GM12873 (cell line): Measurements from ENCODE around the gene SPAG6.

ENCODE experiments used
- TF ChIP-seq, protein P1 (sequence below): IDR thresholded peaks from 2 replicates; pipeline ENCODE4 v1.5.1; 2012; ENCODE audit warnings: low read depth, mild to moderate bottlenecking, moderate library complexity, low read length, control low read depth; ENCODE audit not compliant: insufficient read depth; ENCODE audit errors: missing control alignments

Gene SPAG6

DNA sequence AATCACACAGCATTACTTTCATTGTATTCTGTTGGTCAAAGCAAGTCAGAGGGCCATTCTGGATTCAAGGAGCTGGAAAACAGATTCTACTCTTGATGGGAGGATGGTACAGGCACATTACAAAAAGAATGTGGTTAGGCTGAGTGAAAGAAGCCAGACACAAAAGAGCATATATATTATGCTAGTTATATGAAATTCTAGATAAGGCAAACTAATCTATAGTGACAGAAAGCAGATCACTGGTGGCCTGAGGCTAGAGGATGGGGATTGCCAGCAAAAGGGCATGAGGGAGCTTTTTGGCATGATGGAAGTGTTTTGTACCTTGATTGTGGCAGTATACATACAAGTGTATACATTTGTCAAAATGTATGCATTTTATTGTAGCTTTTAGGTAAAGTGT is 96.8 kb downstream of the SPAG6 start:
- TF ChIP-seq, protein P1, sequence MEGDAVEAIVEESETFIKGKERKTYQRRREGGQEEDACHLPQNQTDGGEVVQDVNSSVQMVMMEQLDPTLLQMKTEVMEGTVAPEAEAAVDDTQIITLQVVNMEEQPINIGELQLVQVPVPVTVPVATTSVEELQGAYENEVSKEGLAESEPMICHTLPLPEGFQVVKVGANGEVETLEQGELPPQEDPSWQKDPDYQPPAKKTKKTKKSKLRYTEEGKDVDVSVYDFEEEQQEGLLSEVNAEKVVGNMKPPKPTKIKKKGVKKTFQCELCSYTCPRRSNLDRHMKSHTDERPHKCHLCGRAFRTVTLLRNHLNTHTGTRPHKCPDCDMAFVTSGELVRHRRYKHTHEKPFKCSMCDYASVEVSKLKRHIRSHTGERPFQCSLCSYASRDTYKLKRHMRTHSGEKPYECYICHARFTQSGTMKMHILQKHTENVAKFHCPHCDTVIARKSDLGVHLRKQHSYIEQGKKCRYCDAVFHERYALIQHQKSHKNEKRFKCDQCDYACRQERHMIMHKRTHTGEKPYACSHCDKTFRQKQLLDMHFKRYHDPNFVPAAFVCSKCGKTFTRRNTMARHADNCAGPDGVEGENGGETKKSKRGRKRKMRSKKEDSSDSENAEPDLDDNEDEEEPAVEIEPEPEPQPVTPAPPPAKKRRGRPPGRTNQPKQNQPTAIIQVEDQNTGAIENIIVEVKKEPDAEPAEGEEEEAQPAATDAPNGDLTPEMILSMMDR: no peak

DNA sequence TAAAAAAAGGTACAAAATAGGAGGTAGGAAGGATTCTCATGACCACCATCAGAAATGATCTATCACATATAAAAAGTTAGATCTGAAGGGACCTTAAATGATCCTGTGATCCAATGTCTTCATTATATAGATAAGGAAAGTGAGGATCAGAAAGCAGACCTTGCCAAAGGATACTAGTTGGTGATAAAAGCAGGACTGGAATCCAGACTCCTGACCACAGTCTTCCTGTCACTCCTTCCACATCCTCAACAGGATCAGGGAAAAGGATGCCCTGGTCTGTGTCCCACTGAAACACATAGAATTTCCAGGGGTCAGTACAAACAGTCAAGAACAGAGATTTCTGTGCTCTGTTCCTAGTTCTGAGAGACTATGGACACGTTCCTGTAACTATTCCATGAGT is 97.2 kb downstream of the SPAG6 start:
- TF ChIP-seq, protein P1: no peak

DNA sequence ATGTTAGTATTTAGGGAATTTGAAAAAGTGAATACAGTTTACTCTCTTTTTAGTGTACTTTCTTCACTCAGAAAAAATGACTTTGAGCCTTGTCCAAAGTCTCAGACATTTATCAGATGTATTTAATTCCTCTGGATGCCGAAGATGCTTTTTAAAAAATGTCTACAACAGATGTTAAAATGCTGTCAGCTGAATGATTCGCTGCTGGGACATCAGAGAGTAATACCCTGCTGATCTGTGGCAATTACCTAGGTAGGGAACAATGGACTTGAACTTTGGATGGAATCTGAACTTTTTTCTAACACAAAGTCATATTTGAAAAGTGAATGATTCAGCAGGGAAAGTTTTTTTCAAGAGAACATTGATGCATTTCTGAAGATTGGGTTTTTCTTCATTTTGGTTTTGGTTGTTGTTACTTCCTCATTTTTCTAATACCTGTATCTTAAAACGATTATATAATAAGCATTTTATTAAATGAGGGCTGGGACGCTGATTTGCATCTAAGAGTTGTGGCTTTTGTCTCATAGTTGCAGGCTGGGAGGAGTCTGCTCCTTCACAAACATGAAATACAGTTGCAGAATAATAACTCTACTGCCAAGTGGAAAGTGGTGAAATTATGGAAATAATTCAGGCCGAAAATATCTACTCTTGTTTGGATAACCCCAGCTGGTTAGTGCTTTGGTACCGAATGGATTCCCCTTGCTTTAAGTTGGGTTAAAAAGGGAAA is 98.0 kb downstream of the SPAG6 start:
- TF ChIP-seq, protein P1: no peak

DNA sequence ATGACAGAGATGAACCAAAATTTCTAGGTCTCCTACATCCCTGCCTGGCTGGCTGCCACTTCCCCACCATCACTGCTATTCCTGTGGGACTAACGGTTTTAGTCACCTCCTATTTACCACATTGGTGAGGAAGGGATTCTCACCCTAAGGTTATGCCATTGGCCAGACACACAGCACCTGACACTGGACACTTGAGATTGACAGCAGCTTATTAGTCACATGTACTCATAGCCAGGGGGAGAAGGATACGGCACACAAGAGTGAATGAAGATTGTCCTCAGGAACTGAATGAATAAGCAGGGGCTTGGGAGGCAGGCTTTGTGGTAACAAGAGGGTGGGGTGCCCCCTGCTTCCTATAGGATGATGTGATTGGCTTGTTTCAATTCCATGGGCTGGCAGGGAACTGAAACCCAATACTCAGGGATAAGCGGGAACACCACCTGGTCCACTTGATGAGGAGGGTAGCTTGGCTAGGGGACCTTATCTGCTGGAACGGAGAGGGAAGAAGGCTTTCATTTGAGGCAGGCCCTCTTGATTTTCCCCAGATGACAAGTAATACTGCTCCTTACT is 99.0 kb downstream of the SPAG6 start:
- TF ChIP-seq, protein P1: no peak

DNA sequence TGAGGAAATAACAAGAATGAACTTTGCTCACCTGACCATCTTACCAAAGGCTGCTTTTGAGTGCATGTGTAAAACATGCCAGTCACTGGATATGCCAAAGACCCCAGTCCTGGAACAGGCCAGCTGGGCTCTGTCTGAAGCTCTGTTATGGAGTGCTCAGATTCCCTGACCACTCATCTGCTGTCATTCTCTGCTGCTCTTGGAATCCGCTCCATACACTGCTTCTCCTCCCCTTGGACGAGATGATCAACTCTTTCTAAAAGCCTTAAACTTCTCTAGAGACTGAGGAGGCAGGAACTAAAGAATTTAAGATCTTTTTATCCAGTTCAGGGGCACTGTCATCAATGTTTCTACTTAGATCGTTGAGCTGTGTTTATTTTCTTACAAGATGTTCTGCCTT is 100.2 kb downstream of the SPAG6 start:
- TF ChIP-seq, protein P1: no peak

DNA sequence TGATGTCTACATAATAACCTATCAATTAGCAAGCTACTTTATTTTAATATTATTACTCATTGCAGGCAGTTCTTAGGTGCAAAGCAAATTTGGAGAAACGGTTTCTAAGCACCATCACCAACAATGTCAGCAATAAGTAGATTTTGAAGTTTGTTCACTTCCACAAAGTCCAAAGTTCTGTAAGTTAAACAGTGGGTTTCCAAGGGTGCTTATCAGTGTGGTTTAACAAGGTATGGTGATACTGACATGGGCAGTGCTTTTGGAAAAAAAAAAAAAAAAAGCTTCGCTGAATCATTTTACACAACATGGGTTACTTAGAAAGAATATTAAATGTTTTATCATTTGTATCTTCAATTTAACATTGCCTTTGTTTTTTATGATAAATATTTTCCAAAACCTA is 101.8 kb downstream of the SPAG6 start:
- TF ChIP-seq, protein P1: no peak

DNA sequence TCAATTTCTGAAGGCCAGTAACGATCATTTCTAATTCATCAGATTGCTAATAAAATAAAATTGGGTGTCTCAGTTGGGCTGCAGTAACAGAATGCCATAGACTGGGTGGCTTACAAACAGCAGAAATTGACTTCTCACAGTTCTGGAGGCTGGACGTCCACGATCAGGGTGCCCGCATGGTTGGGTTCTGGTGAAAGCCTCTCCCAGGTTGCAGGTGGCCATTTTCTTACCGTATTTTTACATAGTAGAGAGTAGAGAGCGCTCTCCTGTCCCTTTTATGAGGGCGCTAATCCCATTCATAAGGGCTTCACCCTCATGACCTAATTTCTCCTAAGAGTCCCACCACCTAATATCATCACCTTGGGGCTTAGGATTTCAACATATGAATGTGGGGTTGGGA is 106.0 kb downstream of the SPAG6 start:
- TF ChIP-seq, protein P1: no peak
